ENCODE results near the gene PAQR8. TPM values are rescaled to one million over a fixed set of nuclear protein-coding genes. Genes with fewer than 3 reads are reported as not detected.
"Not testable (repeated sequence)": the region's sequence is repeated elsewhere in the genome, so short reads cannot be mapped to it uniquely, and the experiment has no call there.

Gene PAQR8
- total RNA-seq, 1 donor from 2014 or later: 3.9 TPM

DNA sequence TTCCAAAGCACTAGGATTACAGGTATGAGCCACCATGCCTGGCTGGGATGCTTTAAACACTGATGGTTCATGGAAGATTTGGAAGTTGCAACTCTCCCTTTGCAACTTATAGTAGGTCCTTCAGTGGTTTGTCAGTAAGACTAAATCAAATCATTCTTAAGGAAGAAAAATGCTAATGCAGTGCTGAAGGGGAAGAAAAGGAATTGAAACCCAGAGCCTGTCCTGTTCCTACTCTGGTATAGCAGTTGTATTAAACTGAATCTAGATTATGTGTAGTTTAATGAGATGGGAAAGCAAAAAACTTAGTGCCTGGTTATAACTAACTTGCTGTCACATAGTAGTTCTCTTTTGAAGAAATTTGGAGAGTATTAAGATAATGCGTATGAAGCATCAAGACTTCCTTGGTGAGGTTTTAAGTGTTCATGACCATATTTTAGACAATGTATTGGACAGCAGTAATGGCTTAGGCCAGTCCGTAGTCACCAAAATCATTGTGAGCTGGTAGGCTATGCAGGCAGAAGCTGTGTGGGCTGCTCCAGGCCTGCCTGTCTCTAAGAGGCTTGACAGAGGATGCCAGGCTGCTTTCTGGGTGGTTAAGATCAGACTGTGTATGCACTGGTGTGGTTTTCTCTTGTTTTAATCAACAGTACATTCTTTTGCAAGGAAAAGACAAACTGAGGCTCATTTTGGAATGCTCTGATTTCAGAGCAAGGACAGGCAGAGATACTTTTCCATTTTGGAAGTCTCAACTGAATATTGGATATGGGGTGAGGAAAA is 14.0 kb downstream of the PAQR8 start:
- no peak for DNase-seq (ENCODE audit: low spot score)

DNA sequence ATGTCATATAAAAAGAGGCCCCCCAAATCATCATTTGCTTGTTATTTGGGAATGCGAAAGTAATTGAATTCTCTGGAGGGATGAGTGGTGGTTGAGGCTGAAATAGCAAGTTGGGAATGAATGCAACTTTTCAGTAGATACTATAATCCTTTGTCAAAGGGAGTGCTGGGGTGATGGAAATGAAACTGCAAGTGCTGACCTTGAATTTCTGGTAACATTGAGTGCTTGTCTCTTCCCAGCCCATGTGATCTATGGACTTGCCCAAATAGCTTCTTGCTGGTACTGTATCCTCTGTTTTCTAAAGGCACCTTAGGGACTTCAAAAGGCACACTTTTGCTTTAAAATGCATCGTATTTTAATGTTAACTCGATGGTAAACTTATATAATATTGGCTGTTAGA is 14.8 kb downstream of the PAQR8 start:
- DNase-seq (ENCODE audit: low spot score): no peak

DNA sequence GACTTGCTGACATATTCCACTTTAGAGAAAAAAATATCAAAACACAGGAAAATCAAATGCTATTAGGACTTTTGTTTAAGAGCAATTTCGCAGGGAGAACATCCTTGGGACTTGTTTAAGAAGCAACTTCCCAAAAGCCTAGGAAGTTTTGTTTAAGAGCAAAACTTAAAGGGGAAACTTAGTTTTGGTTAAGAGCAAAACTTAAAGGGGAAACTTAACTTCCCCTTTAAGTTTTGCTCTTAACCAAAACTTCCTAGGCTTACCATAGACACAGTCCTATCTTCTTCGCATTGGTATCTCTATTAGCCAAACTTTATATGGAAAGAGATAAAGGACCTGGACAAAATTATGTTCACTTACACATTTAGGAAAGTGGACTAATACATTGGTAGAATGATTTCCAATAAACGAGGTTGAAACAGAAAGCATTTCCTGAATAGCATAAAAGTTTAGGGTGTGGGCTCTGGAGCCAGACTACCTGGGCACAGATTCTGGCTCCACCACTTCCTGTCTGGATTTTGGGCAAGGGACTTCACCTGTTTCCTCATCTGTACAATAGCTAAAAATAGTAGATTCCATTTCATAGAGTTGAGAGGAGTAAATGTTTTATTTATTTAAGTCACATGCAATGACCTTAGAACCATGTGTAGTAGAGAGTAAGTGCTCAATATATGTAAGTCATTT is 15.7 kb downstream of the PAQR8 start:
- DNase-seq (ENCODE audit: low spot score): no peak

DNA sequence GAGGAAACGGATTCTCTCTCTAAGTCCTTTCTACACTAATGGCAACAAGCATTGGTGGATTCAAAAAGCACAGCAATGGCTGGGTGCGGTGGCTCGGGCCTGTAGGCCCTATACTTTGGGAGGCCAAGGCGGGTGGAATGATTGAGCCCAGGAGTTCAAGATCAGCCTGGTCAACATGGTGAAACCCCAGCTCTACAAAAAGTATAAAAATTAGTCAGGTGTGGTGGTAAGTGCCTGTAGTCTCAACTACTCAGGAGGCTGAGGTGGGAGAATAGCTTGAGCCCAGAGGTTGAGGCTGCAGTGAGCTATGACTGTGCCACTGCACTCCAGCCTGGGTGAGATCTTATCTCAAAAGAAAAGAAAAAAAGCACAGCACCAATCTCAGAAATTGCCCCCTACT is 19.3 kb downstream of the PAQR8 start:
- DNase-seq (ENCODE audit: low spot score): no peak

DNA sequence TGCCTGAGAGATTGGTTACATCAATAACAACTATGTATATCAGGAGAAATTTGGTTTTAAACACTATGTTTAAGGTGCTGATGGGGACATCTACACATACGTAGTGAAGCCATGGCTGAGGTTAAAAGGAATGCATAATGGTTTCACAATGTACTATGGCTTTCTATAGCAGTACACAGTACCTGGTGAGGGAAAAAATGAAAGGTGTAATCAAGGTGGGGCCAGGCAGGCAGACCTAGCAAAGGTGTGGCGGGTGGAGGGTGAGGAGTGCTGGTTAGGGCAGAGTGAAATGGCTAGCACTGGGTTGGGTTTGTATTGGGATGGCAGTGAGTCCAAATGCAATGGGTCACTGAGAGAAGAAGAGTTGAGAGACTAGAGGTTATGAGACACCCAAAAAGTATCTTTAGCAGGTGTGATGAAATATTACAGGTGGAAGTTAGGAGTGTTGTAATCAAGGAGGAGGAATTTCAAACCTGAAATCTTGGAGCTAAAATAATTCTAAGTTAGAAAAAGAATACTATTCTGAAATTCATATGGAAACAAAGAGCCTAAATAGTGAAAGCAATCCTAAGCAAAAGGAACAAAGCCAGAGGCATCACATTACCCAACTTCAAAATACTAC is 22.3 kb downstream of the PAQR8 start:
- no peak for DNase-seq (ENCODE audit: low spot score)

DNA sequence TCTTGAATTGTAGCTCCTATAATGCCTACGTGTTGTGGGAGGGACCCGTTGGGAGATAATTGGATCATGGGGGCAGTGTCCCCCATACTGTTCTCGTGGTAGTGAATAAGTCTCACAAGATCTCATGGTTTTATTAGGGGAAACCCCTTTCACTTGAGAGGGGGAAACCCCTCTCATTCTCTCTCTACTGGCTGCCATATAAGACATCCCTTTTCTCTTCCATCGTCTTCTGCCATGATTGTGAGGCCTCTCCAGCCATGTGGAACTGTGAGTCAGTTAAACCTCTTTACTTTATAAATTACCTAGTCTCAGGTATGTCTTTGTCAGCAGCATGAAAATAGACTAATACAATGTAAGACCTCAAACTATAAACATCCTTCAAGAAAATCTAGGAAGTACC is 23.1 kb downstream of the PAQR8 start:
- no peak for DNase-seq (ENCODE audit: low spot score)

DNA sequence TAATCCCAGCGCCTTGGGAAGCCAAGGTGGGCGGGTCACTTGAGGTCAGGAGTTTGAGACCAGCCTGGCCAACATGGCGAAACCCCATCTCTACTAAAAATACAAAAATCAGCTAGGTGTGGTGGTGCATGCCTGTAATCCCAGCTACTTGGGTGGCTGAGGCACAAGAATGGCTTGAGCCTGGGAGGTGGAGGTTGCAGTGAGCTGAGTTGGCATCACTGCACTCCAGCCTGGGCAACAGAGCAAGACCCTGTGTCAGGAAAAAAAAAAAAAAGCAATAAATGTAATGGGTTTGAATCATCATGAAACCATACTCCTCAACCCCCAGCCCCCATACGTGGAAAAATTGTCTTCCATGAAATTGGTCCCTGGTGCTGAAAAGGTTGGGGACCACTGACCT is 26.2 kb downstream of the PAQR8 start:
- not testable (repeated sequence) for DNase-seq (ENCODE audit: low spot score)

DNA sequence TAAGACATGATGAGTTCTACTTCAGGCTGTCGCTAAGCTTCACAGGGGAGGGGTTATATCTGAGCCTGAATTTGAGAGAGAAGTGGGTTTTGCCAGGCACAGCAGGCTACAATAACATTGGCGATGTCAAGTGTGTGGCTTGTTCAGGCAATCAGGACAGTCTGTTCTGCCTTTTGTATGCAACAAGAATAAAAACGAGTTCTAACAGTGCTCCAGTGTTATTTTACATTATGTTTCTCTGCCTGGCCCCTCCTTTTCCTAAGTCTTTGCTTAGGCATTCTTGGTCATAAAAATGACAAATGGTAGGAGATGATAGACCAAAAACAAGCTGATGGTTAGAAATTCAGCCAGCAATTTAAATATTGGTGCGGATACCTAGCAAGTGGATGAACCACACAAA is 26.8 kb downstream of the PAQR8 start:
- DNase-seq (ENCODE audit: low spot score): no peak

DNA sequence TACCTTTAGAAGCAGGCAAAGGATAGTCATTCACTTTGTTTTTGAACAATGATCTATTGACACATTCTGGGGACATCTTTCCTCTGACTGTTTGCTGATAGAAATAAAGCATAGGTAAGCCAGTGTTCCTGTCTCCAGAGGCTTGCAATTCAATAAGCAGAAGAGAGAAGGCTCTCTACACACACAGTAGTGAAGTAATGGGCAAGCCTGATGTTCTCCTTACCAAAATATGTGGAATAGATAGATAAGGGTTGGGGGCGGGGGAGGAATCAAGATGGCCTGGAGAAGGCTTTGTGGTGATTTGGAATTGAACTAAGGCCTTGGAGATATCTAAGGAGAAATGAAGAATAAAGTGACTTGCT is 27.3 kb downstream of the PAQR8 start:
- no peak for DNase-seq (ENCODE audit: low spot score)

DNA sequence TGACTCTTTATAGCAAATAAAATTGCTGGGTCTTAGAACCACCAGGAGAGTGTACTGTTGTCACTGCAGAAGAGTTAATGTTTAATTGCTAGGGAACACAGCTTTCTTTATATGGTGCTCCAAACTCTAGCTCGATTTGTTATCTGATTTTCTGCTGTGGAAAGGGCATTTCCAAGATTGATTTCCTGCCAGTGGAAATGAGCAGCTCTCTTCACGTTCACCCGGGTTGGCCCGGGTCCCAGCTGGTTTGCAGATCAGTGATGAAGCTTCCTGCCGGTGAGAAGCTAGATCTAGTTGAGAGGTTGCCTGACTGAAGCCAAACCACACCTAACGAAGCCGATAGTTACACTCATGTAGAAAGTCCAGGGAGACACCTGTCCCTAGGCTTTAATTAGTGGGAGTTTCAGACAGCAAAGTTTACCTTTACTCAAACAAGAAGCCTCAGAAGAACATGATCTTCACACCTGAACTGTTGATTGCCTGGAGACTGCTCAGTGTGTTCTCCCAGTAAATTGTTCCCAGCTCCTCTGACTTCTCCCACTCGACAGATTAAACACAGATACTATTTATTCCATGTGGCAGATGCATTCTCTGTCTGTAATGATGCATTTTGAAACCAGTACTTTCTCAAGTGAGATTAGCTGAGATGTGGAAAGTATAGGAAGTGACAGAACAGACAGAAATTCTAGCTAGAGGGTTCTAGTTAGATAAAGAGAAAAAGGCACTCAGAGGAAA is 27.8 kb downstream of the PAQR8 start:
- DNase-seq (ENCODE audit: low spot score): no peak

DNA sequence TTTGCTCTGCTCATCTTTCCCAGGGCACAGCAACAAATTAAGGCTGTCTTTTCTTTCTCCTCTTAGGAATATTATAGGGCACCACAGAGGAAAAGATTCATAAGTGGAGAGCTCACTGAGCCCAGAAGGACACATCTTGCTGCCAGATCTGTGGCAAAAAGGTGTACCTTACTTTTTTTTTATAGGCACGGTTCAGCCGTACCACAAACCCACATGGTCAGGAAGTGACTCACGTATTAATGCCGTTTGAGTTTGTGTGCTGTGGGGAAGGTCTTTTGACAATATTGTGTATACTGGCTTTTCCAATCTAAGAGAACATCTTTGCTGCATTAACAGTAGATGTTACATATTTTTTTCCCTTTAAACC is 28.4 kb downstream of the PAQR8 start:
- DNase-seq (ENCODE audit: low spot score): no peak

DNA sequence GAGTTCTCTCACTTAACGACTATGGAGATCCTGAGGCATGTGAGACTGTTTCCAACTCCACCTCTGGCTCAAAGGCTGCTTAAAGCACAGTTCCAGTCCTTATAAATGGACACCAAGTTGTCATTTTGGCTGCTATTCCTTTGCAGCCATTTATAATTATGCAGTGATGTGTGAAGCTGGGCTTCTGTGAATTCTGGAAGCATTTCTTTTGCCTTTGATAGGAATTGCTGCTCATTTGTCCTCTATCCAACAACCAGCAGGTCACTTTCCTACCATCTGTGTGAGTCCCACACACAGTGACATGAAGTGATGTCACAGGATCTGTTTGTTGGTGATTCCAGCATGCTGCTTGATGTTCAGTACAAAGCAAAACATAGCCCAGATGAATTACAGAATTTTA is 29.6 kb downstream of the PAQR8 start:
- no peak for DNase-seq (ENCODE audit: low spot score)

DNA sequence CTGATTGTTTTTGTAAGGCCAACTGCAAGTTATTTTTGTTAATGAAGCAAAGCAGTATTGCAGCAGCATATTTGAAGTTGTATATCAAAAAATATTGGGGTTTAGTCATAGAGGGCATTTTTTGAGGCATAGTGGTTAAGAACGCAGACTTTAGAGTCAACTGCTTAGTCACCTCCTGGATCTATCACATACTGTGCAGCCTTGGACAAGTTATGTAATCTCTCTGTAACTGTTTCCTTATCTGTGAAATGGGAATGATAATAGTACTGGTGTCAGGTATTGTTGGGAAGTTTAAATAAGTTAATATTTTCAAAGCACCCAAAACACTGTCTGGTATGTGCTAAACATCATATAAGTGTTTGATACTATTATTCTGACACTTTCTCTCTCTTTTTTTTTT is 31.0 kb downstream of the PAQR8 start:
- no peak for DNase-seq (ENCODE audit: low spot score)

DNA sequence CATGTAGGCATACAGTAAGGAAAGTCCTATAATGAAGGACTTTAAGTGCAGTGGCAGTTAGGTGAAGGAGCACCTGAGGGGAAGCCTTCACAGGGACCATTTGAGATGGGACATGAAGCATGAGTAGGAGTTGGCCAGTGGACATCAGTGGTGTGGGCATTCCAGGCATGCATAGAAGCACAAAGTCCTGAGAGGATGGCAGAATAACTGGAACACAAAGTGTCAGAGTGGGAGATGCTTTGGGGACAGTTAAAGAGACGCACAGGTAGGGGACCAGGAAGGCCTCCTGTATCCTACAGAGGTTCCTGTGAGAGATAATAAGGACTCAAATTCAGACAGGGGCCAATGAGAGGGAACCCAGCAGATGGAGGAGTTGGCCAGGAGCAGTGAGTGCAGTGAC is 31.8 kb downstream of the PAQR8 start:
- no peak for DNase-seq (ENCODE audit: low spot score)

DNA sequence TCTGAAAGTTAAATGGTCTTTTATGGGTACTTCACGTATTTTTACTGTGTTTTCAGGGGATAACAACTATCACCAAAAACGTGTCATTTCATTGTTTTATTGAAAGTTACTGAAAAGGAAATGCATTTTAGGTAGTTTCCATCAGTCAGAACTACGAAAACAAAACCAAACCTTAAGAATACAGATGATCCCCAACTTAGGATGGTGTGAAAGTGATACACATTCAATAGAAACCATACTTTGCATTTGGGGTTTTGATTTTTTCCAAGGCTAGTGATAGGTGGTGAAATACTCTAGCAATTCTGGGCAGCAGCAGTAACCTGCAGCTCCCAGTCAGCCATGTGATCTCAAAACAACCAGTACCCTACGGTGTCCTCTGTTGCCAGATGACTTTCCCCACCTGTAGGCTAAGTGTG is 32.3 kb downstream of the PAQR8 start:
- DNase-seq (ENCODE audit: low spot score): no peak

DNA sequence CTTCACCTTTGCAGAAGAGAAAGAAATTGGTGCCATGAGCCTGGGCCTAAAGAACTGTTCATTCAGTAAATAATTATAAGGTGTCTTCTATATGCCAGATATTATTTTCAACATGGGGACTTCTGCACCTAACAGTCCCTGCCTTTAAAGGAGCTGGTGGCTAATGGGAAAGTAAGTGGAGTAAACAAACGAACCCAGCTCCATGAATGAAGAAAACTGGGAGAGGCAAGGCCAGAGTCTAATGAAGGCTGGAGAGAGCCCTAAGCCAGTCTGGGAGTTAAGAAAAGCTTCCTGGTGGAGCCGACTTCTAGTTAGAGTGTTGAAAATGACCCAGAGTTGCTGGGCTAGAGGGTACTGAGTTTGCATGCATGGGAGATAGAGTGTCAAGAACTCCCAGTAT is 34.0 kb downstream of the PAQR8 start:
- no peak for DNase-seq (ENCODE audit: low spot score)

DNA sequence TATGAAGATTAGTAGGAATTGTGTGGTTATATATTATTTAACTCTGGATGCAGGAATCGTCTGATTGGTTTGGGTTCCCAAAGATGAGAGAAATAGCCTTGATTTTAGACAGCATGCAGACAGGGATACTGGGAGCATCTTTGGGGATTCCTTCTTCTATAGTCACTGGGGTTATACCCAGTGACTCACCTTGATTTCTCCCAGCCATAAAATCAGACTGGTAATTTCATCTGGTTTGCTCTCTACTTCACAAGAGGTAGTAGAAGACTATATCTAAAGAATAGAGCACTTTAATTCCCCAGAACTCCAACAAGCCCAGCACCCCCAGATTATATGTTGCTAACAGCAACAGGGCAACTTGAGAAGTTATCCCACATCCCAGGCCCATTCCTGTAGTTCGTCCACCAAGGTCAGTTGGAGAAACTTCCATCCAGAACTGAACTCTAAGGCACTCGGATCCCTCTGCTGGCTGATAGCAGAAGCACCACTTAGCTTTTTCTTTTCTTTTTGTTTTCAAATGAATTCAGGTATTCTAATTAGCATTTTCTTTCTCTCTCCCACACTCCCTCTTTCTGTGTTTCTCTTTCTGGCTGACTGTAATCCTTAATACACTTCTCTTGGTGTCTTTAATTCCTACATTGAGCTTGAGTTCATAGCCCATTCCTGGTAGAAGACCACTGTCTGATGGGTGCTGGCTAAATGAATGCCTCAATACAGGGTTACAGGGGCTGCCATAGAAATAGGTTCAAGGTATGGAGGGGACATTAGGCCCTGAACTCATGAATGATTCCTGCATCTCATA is 37.8 kb downstream of the PAQR8 start:
- no peak for DNase-seq (ENCODE audit: low spot score)

DNA sequence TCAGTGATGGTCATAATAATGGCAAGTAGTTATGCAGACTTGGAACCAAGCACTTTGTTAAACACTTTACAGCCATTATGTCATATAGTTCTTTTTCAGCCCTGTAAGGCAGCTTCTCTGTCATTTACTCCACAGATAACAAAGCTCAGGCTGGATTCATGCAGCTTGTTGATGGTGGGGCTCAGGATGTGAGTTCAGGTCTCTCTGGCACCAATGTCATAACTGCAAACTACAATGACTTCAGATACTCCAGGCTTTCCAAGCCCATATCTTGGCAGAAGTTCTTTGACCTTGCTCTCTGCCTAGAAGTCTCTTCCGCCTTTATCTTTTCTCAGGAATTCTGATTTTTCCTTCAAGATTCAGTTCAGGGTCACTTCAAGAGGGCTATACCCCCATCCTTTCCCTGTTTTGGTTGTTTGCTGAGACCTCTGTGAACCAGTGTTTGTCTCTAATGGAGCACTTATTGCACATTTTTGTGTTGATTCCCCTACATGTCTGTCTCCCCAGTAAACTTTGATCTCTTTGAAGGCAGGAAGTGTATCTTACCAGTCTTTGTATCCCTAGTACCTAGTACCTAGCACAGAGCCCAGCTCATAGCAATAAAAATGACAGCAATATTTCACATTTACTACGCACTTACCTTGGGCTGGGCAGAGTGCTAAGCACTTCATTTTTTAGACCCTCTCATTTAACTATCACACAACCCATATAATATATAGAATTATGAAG is 38.5 kb downstream of the PAQR8 start:
- DNase-seq (ENCODE audit: low spot score): no peak

DNA sequence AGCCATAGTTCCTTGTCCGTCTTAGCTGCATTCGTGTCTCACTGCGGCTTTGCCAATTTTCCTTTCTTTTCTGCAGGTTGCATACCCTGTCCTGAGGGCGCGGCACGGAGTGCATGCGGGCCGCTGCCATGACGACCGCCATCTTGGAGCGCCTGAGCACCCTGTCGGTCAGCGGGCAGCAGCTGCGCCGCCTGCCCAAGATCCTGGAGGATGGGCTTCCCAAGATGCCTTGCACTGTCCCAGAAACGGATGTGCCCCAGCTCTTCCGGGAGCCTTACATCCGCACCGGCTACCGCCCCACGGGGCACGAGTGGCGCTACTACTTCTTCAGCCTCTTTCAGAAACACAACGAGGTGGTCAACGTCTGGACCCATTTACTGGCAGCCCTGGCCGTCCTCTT is 41.1 kb downstream of the PAQR8 start:
- DNase-seq (ENCODE audit: low spot score): no peak

DNA sequence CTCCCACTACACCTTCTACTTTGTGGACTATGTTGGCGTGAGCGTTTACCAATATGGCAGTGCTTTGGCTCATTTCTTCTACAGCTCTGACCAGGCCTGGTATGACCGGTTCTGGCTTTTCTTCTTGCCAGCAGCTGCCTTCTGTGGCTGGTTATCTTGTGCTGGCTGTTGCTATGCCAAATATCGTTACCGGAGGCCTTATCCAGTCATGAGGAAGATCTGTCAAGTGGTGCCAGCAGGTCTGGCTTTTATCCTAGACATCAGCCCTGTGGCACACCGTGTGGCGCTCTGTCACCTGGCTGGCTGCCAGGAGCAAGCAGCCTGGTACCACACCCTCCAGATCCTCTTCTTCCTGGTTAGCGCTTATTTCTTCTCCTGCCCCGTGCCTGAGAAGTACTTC is 41.7 kb downstream of the PAQR8 start:
- no peak for DNase-seq (ENCODE audit: low spot score)

DNA sequence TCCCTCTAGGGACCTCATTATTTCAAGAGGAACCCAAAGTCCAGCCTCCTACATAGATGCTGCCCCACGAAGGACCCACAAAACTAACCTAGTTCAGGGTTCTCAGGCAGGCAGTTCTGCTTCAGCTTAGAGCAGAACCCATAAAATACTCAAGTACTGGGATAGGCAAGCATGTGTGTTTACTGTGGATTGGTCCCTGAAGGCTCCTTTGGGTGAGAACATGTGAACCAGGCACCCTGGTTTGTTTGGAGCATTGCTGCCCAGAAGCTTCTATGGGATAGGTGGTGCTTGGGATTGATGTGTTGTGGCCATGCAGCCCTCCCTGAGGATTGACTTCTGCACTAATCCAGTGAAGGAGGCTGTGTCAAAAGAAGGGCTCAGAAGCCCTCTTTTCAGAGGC is 43.3 kb downstream of the PAQR8 start:
- DNase-seq (ENCODE audit: low spot score): no peak
